Lower leg skin (tissue), 4 donors: Measurements from ENCODE around the gene PPIL6. TPM values are rescaled to one million over a fixed set of nuclear protein-coding genes. Genes with fewer than 3 reads are reported as not detected.
"Not testable (repeated sequence)": the region's sequence is repeated elsewhere in the genome, so short reads cannot be mapped to it uniquely, and the experiment has no call there.

Experiments used
- DNase-seq, 2 donors: peaks; one replicate each; pipeline ENCODE4 v3.0.0-alpha.2; 2019; ENCODE audit warnings: low spot score in 2 of 2
- H3K4me3 ChIP-seq: fragments of 200-600 bp; sonication (generic); 2 replicates; pipeline ENCODE4 v1.5.1; 2017; ENCODE audit warnings: mild to moderate bottlenecking, low read depth; ENCODE audit not compliant: poor library complexity, severe bottlenecking
- POLR2A ChIP-seq, 2 donors: fragments of 450-650 bp; IDR thresholded peaks; one replicate each; pipeline ENCODE4 v1.6.1; 2016 to 2017; ENCODE audit warnings: antibody characterized with exemption in 2 of 2, mild to moderate bottlenecking in 1 of 2, moderate library complexity in 1 of 2
- WGBS, 2 donors: methylation state at CpG; one replicate each; pipeline ENCODE4 v1.1.5; 2018; 5-methylcytosine and 5-hydroxymethylcytosine counted together
- intact Hi-C: fragments of 100-400 bp; cut with DNase I; formaldehyde crosslinking; loops from one replicate; pipeline ENCODE4 v1.15.0; 2023; ENCODE audit warnings: low total_unique reads
- total RNA-seq, 4 donors: library from RNA; depleted of rRNA; stranded (reverse); fragments of >200 nt; gene quantifications; one replicate each; pipeline ENCODE4 v1.1.0, GENCODE V29; 2016
- TF ChIP-seq, protein P1 (sequence below), 3 donors: fragments of 450-650 bp; IDR thresholded peaks; one replicate each; pipeline ENCODE4 v1.5.1; 2016; ENCODE audit warnings: antibody characterized with exemption in 3 of 3, mild to moderate bottlenecking in 3 of 3, moderate library complexity in 2 of 3

Gene PPIL6
- total RNA-seq, 4 donors from 2014 or later: 1.5 to 9.1 (median 2.3) TPM

DNA sequence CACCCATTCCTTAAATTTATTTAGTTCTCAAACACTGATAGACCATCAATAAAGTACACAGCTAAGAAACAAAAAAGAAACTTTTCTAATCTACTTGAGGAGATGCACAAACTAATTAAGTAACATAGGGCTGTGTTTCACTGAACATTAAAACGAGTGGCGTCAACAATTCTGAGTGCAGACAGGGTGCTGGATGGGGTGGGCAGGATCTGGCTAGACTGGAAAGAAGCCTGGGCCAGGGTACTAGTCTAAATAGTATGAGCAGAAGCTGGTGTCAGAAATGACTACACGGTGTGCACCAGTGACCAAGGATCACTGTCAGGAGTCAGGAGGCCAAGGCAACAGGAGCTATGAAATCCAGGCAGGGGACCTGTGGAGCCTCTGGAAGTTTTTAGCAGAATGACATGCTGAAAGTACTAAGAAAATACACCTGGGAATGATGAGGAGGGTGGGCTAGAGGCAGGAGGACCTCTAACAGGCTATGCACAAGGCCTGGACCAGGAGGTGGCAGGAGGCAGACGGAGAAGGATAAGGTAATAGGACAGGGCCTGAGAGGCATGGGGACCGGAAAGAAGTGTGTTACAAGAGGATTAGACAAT lies 29.3 kb upstream of the PPIL6 start:
- intact Hi-C loops: no loop called here
- WGBS, 2 donors: 88 to 90% methylated on average over 5 of the region's 5 CpGs
- TF ChIP-seq, protein P1, sequence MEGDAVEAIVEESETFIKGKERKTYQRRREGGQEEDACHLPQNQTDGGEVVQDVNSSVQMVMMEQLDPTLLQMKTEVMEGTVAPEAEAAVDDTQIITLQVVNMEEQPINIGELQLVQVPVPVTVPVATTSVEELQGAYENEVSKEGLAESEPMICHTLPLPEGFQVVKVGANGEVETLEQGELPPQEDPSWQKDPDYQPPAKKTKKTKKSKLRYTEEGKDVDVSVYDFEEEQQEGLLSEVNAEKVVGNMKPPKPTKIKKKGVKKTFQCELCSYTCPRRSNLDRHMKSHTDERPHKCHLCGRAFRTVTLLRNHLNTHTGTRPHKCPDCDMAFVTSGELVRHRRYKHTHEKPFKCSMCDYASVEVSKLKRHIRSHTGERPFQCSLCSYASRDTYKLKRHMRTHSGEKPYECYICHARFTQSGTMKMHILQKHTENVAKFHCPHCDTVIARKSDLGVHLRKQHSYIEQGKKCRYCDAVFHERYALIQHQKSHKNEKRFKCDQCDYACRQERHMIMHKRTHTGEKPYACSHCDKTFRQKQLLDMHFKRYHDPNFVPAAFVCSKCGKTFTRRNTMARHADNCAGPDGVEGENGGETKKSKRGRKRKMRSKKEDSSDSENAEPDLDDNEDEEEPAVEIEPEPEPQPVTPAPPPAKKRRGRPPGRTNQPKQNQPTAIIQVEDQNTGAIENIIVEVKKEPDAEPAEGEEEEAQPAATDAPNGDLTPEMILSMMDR (IDR thresholded peaks at IDR 0.05): no peak
- TF ChIP-seq POLR2A (IDR thresholded peaks at IDR 0.05): no peak

DNA sequence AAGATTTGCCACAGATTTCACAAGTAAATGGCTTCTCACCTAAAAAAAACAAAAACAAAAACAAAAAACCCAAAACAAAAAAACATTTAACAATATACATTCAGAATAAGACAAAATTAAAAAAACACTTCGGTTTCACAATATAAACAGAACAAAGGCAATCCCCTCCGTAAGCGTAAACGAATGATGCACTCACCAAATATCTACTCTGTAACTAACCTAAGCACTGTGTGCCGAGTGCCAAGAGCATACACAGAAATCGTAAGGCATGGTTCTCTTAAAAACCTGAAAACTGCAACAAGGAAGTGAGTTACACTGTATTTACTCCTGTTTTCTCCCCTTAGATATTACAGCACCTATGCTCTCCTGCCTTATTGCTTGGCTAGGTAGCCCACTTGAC lies 27.3 kb upstream of the PPIL6 start:
- WGBS, 2 donors: 94 to 96% methylated on average over 6 of the region's 6 CpGs
- no peak overlapping the region for H3K4me3 ChIP-seq
- DNase-seq: no peak
- TF ChIP-seq, protein P1 (IDR thresholded peaks at IDR 0.05): no peak
- TF ChIP-seq POLR2A (IDR thresholded peaks at IDR 0.05): no peak
- intact Hi-C loops: no loop called here

More for the DNA sequence above, 29.3 kb upstream of the PPIL6 start:
- DNase-seq: peak in 1 of 2 donors; percentile 62
- H3K4me3 ChIP-seq: no peak overlapping the region

DNA sequence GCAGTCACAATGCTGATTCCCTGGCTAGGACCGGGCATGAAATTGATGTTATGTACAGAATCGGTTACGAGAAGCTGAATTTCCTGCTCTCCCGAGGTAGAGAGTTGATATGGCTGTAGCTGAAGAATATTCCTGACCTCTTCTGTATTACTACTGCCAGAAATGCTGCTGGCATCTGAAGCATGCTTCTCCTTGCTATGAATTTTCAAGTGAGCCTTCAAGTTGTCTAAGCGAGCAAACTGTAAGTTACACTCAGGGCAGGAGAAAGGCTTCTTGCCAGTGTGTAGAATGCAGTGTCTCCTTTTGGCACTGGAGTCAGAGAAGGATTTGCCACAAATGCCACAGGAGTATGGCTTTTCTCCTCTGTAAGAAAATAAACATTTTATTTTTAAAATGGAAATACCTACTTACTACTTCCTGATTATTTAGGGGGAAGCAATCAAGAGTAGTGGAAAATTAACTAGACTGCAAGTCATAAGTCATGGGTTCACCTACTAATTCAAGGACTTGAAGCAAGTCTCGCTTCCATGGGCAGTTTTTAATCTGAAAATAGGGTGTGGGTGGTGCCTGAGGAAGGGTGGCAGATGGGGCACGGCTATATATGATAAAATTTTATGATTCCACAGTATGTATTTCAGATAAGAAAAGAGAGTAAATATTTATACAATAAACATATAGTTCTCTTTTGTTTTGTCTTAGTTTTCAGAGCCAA lies 25.9 kb upstream of the PPIL6 start:
- intact Hi-C loops: no loop called here
- 83 to 89% methylated on average over 7 of the region's 7 CpGs for WGBS, 2 donors
- H3K4me3 ChIP-seq: no peak overlapping the region
- TF ChIP-seq, protein P1 (IDR thresholded peaks at IDR 0.05): no peak
- no peak for TF ChIP-seq POLR2A (IDR thresholded peaks at IDR 0.05)
- peak in 1 of 2 donors; percentile 12 for DNase-seq

DNA sequence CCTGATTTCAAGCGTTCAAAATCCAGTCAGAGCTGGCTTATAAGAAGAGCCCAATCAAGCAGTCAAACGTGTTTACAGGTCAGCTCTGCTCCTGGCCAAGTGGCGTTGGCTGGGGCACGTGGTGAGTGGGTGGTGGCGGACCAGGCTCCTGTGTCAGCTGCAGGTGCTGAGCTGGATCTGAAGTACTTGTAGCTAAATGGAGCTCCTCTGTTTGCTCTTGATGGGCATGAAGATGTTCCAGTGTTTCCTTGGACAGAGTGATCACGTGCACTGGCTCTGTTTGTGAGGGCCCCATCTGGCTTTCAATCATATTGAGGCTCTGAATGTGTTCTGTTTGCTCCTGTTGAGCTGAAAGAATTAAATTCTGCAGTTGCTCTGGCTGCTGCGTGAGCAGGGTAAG lies 25.3 kb upstream of the PPIL6 start:
- peak in 1 of 2 donors; percentile 80 for DNase-seq
- intact Hi-C loops: no loop called here
- 79 to 84% methylated on average over 7 of the region's 7 CpGs for WGBS, 2 donors
- no peak overlapping the region for H3K4me3 ChIP-seq
- TF ChIP-seq, protein P1 (IDR thresholded peaks at IDR 0.05): no peak
- TF ChIP-seq POLR2A (IDR thresholded peaks at IDR 0.05): no peak

DNA sequence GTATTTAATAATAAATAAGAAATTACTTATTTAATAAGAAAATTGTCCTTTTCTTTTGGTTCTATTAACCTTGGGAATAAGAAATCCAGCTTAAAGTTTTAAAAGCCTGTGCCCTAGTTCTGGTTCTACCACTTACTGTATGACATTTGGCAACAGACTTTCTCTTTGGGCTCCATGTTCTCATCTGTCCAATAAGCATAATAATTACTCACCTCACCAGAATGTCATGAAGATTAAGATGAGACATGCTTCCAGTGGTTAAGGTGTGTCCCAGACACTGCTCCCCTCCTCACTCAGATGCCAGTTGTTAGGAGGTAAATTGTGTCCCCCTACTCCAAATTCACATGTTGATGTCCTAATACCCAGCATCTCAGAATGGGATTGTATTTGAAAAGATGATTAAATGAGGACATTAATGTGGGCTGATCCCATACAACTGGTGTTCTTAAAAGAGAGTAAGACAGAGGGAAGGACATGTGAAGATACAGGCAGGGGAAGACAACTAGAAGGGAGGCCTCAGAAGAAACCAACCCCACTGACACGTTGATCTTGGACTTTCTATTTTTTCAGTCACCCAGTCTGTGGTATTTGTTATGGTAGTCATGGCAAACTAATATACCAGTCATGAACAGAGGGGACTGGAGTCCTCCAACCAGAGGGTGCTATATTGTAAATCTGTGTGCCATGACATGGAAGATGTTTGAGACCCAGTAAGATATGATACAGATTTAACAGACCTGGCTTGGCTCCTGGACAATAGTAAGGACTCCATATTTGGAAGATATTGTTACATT lies 21.5 kb upstream of the PPIL6 start:
- intact Hi-C loops: no loop called here
- H3K4me3 ChIP-seq: no peak overlapping the region
- peak in 1 of 2 donors; percentile 15 for DNase-seq
- 57 to 73% methylated on average over 1 of the region's 1 CpG for WGBS, 2 donors
- TF ChIP-seq POLR2A (IDR thresholded peaks at IDR 0.05): no peak

DNA sequence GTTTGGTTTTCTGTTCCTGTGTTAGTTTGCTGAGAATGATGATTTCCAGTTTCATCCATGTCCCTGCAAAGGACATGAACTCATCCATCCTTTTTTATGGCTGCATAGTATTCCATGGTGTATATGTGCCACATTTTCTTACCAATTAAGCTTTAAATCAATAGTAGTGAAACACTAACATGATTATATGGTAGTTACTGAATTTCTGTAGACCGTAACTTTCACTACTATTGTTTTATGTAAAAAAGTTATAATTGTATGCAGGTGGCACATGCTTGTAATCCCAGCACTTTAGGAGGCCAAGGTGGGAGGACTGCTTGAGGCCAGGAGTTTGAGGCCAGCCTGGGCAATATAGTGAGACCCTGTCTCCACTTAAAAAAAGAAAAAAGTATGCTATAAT lies 20.8 kb upstream of the PPIL6 start:
- peak in 1 of 2 donors; percentile 1 for DNase-seq
- H3K4me3 ChIP-seq, intact Hi-C loops: not testable (repeated sequence)
- 94 to 97% methylated on average over 1 of the region's 1 CpG for WGBS, 2 donors
